Liver (tissue), 9 donors: ENCODE data around the gene HLA-A. TPM values are rescaled to one million over a fixed set of nuclear protein-coding genes. Genes with fewer than 3 reads are reported as not detected.

Source experiments
- DNase-seq: peaks from one replicate; pipeline ENCODE4 v3.0.0-alpha.2; 2017; ENCODE audit warnings: low spot score
- H3K27ac ChIP-seq, 2 donors: one replicate each; pipeline ENCODE4 v1.7.0; 2013; ENCODE audit warnings: inconsistent platforms in 2 of 2, low read length in 2 of 2, control low read depth in 1 of 2, low read depth in 1 of 2, mild to moderate bottlenecking in 1 of 2
- H3K27me3 ChIP-seq, 4 donors: one replicate each; pipeline versions ENCODE4 v1.6.1 to v1.7.0; 2013; ENCODE audit warnings: low read length in 3 of 4, inconsistent platforms in 1 of 4, mild to moderate bottlenecking in 1 of 4, moderate library complexity in 1 of 4; ENCODE audit not compliant: control insufficient read depth in 4 of 4, insufficient read depth in 4 of 4
- H3K36me3 ChIP-seq, 4 donors: one replicate each; pipeline versions ENCODE4 v1.6.1 to v1.7.0; 2013; ENCODE audit warnings: low read length in 3 of 4, mild to moderate bottlenecking in 3 of 4, low read depth in 1 of 4, moderate library complexity in 1 of 4; ENCODE audit not compliant: control insufficient read depth in 4 of 4, insufficient read depth in 3 of 4
- H3K4me1 ChIP-seq, 4 donors: one replicate each; pipeline versions ENCODE4 v1.6.1 to v1.7.0; 2013; ENCODE audit warnings: low read length in 3 of 4, mild to moderate bottlenecking in 3 of 4, moderate library complexity in 1 of 4; ENCODE audit not compliant: control insufficient read depth in 4 of 4, insufficient read depth in 4 of 4
- H3K4me3 ChIP-seq, 3 donors: one replicate each; pipeline versions ENCODE4 v1.6.1 to v1.7.0; 2013; ENCODE audit warnings: low read length in 3 of 3, control low read depth in 1 of 3, low read depth in 1 of 3, mild to moderate bottlenecking in 1 of 3
- H3K9ac ChIP-seq, 2 donors: one replicate each; pipeline ENCODE4 v1.7.0; 2013; ENCODE audit warnings: low read length in 2 of 2, mild to moderate bottlenecking in 2 of 2, moderate library complexity in 2 of 2, control low read depth in 1 of 2, low read depth in 1 of 2
- H3K9me3 ChIP-seq, 4 donors: one replicate each; pipeline versions ENCODE4 v1.6.1 to v1.7.0; 2013; ENCODE audit warnings: low read length in 3 of 4; ENCODE audit not compliant: control insufficient read depth in 4 of 4
- CTCF ChIP-seq: fragments of 150-350 bp; IDR thresholded peaks from 2 replicates; pipeline ENCODE4 v1.5.1; 2017; ENCODE audit warnings: improper control_type of control experiment, low read depth, low read length; ENCODE audit not compliant: missing input control
- EGR1 ChIP-seq, 2 donors: IDR thresholded peaks; 2 replicates each; pipeline ENCODE4 v1.6.1; 2016 to 2018; ENCODE audit warnings: antibody characterized with exemption in 2 of 2, low read depth in 2 of 2
- FOXA1 ChIP-seq: IDR thresholded peaks from 2 replicates; pipeline ENCODE4 v1.6.1; 2016; ENCODE audit warnings: antibody characterized with exemption
- FOXA2 ChIP-seq: IDR thresholded peaks from 2 replicates; pipeline ENCODE4 v1.6.1; 2016; ENCODE audit warnings: antibody characterized with exemption
- HNF4A ChIP-seq, 2 donors: conservative IDR thresholded peaks; 2 replicates each; pipeline ENCODE4 v1.6.1; 2016; ENCODE audit warnings: antibody characterized with exemption in 2 of 2, mild to moderate bottlenecking in 2 of 2
- HNF4G ChIP-seq: IDR thresholded peaks from 2 replicates; pipeline ENCODE4 v1.6.1; 2016; ENCODE audit warnings: antibody characterized with exemption
- JUND ChIP-seq, 2 donors: IDR thresholded peaks; 2 replicates each; pipeline ENCODE4 v1.6.1; 2016; ENCODE audit warnings: antibody characterized with exemption in 2 of 2
- MAX ChIP-seq: IDR thresholded peaks from 2 replicates; pipeline ENCODE4 v1.6.1; 2016; ENCODE audit warnings: antibody characterized with exemption
- NR2F2 ChIP-seq: IDR thresholded peaks from 2 replicates; pipeline ENCODE4 v1.6.1; 2016; ENCODE audit warnings: antibody characterized with exemption
- RAD21 ChIP-seq, 2 donors: IDR thresholded peaks; 2 replicates each; pipeline ENCODE4 v1.6.1; 2016; ENCODE audit warnings: antibody characterized with exemption in 2 of 2, mild to moderate bottlenecking in 2 of 2
- RXRA ChIP-seq, 2 donors: IDR thresholded peaks; 2 replicates each; pipeline ENCODE4 v1.6.1; 2017 to 2018; ENCODE audit warnings: antibody characterized with exemption in 2 of 2, mild to moderate bottlenecking in 1 of 2
- SP1 ChIP-seq: IDR thresholded peaks from 2 replicates; pipeline ENCODE4 v1.6.1; 2018; ENCODE audit warnings: antibody characterized with exemption, mild to moderate bottlenecking
- TAF1 ChIP-seq: conservative IDR thresholded peaks from 2 replicates; pipeline ENCODE4 v1.6.1; 2016; ENCODE audit warnings: antibody characterized with exemption, mild to moderate bottlenecking
- YY1 ChIP-seq: IDR thresholded peaks from 2 replicates; pipeline ENCODE4 v1.6.1; 2016; ENCODE audit warnings: antibody characterized with exemption, mild to moderate bottlenecking
- ZBTB33 ChIP-seq: IDR thresholded peaks from 2 replicates; pipeline ENCODE4 v1.6.1; 2016; ENCODE audit warnings: antibody characterized with exemption
- WGBS: extraction: QIAGEN DNeasy Blood & Tissue Kit; methylation state at CpG from one replicate; pipeline ENCODE4 v1.1.7; 2013; 5-methylcytosine and 5-hydroxymethylcytosine counted together
- polyA plus RNA-seq, 2 donors: library from polyadenylated mRNA; stranded (reverse) in 1 of 2; unstranded in 1 of 2; fragments of 200-250 nt in 1 of 2; fragments of >200 nt in 1 of 2; fragmentation: Nextera tagmentation in 1 of 2; extraction: Ambion mirVana in 1 of 2; gene quantifications; one replicate each; pipeline versions ENCODE4 v1.2.1 to v1.2.3, GENCODE V29; 2013 to 2015
- total RNA-seq, 2 donors: library from RNA; depleted of rRNA; stranded (reverse); fragments of >200 nt; gene quantifications; one replicate each; pipeline ENCODE4 v1.2.3, GENCODE V29; 2014
- donor health status: healthy.
- donor health status: healthy.
- donor health status: healthy.
- donor health status: healthy.
- donor health status: healthy.

HLA-A gene
- total and polyA plus RNA-seq, 4 donors, result 145 to 321 (median 223) TPM

GRCh38 chr6:29946223-29947076 lies 4.1 kb downstream of the HLA-A start:
- Histone ChIP-seq H3K4me3 (no peak overlapping the region), H3K4me1 (peaks cover 0 to 17% (median 4%) of the 10 kb centered on the region in 4 donors), H3K27ac (no peak overlapping the region), H3K36me3 (peaks cover 2 to 15% (median 8%) of the 10 kb centered on the region in 4 donors), H3K27me3 (no peaks in the 10 kb centered on the region), H3K9me3 (no peaks in the 10 kb centered on the region), H3K9ac (no peak overlapping the region)
- no peak for DNase-seq
- TF ChIP-seq FOXA1, result no peak
- TF ChIP-seq FOXA2, result no peak
- no peak for TF ChIP-seq YY1
- TF ChIP-seq RXRA (IDR thresholded peaks at IDR 0.05), result no peak
- TF ChIP-seq TAF1, result no peak
- TF ChIP-seq JUND (IDR thresholded peaks at IDR 0.05), result no peak
- 79% methylated on average over 6 of the region's 6 CpGs for WGBS

- H3K27ac ChIP-seq, result no peak overlapping the region
- no peaks in the 10 kb centered on the region for H3K27me3 ChIP-seq
- DNase-seq, result no peak
- H3K4me3 ChIP-seq, result no peak overlapping the region
- peaks cover 0 to 17% (median 4%) of the 10 kb centered on the region in 4 donors for H3K4me1 ChIP-seq
- 70% methylated on average over 3 of the region's 3 CpGs for WGBS
- H3K36me3 ChIP-seq, result peaks cover 2 to 15% (median 8%) of the 10 kb centered on the region in 4 donors
- H3K9me3 ChIP-seq, result no peaks in the 10 kb centered on the region
- TF ChIP-seq RAD21 (IDR thresholded peaks at IDR 0.05) (no peak), MAX (no peak), FOXA2 (no peak), YY1 (no peak), FOXA1 (no peak), JUND (IDR thresholded peaks at IDR 0.05) (no peak), SP1 (no peak)
- H3K9ac ChIP-seq, result no peak overlapping the region
Observed at GRCh38 chr6:29947077-29947980, 5.0 kb downstream of the HLA-A start.

GRCh38 chr6:29948277-29948676 lies 5.9 kb downstream of the HLA-A start:
- H3K4me3 ChIP-seq, result no peak overlapping the region
- H3K9me3 ChIP-seq, result no peaks in the 10 kb centered on the region
- no peak overlapping the region for H3K9ac ChIP-seq
- H3K4me1 ChIP-seq, result peaks cover 0 to 15% (median 4%) of the 10 kb centered on the region in 4 donors
- TF ChIP-seq CTCF (no peak), HNF4A (conservative IDR thresholded peaks at IDR 0.05) (no peak), RAD21 (IDR thresholded peaks at IDR 0.05) (no peak), SP1 (no peak), JUND (IDR thresholded peaks at IDR 0.05) (no peak), HNF4G (no peak), EGR1 (IDR thresholded peaks at IDR 0.05; ENCODE audit: low read depth in 2 of 2) (no peak), MAX (no peak), FOXA1 (no peak), NR2F2 (no peak), ZBTB33 (no peak)
- 84% methylated on average over 2 of the region's 2 CpGs for WGBS
- DNase-seq, result no peak
- no peaks in the 10 kb centered on the region for H3K27me3 ChIP-seq
- no peak overlapping the region for H3K27ac ChIP-seq
- H3K36me3 ChIP-seq, result peaks cover 2 to 15% (median 8%) of the 10 kb centered on the region in 4 donors
